ENCODE data around the gene CBFA2T3.
A peak's percentile ranks its signal among the peaks of the same experiment; 100 is the strongest.
"Not testable (repeated sequence)": the region's sequence is repeated elsewhere in the genome, so short reads cannot be mapped to it uniquely, and the experiment has no call there.

Gene CBFA2T3

GRCh38 chr16:89013111-89013510 is 36.1 kb upstream of the CBFA2T3 start:
- DNase-seq = no peak

GRCh38 chr16:89012622-89012995 is 35.6 kb upstream of the CBFA2T3 start:
- no peak for DNase-seq

GRCh38 chr16:89011909-89012621 is 35.1 kb upstream of the CBFA2T3 start:
- no peak for DNase-seq

GRCh38 chr16:89010210-89010925 is 33.4 kb upstream of the CBFA2T3 start:
- DNase-seq = no peak

- DNase-seq = no peak
These were observed 32.6 kb upstream of the CBFA2T3 start for GRCh38 chr16:89009343-89010209.

GRCh38 chr16:89008796-89009195 is 31.8 kb upstream of the CBFA2T3 start:
- DNase-seq = not testable (repeated sequence)

GRCh38 chr16:89007371-89008249 is 30.6 kb upstream of the CBFA2T3 start:
- DNase-seq = no peak

- no peak for DNase-seq
These were observed 29.2 kb upstream of the CBFA2T3 start for GRCh38 chr16:89006036-89006752.

- no peak for DNase-seq
These were observed 28.4 kb upstream of the CBFA2T3 start for GRCh38 chr16:89005201-89006035.

GRCh38 chr16:89004209-89004831 is 27.3 kb upstream of the CBFA2T3 start:
- peak in 9 of 58 donors; percentile 7 to 27 (median 12) for DNase-seq

GRCh38 chr16:89003831-89004208 is 26.8 kb upstream of the CBFA2T3 start:
- no peak for DNase-seq

GRCh38 chr16:89002851-89003830 is 26.1 kb upstream of the CBFA2T3 start:
- DNase-seq = no peak

GRCh38 chr16:89002081-89002480 is 25.1 kb upstream of the CBFA2T3 start:
- not testable (repeated sequence) for DNase-seq

GRCh38 chr16:89001117-89002027 is 24.4 kb upstream of the CBFA2T3 start:
- DNase-seq = no peak

GRCh38 chr16:89000207-89000959 is 23.4 kb upstream of the CBFA2T3 start:
- no peak for DNase-seq
